HG03460 (cell line): Measurements from ENCODE around the gene SLC4A9.
"Not testable (repeated sequence)": the region's sequence is repeated elsewhere in the genome, so short reads cannot be mapped to it uniquely, and the experiment has no call there.

Experiments used
- ATAC-seq: cut with Tn5 transposase; IDR thresholded peaks from one replicate; pipeline ENCODE4 v1.9.1; 2021; ENCODE audit not compliant: unreplicated experiment

Gene SLC4A9

DNA sequence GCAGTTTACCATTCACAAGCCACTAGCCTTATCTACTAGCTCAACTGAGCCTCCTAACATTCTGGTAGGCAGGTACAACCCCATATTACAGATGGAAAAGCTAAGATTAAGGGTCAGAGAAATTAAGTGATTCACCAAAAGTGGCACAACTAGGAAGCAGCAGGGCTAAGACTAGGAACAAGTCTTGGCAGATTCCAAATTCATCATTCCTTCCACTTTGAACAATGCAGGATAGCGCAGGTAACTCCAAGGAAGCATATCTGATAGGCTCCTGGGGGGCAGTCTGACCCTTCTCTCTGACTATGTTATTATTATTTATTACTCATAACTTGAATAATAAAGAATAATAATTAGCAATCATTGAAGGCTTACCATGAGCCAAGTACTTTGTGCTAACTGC lies 22.1 kb upstream of the SLC4A9 start:
- no peak for ATAC-seq

GRCh38 chr5:140338336-140338735 lies 21.7 kb upstream of the SLC4A9 start:
- ATAC-seq, result no peak

- ATAC-seq, result no peak
Observed at GRCh38 chr5:140338908-140339307, 21.1 kb upstream of the SLC4A9 start.

DNA sequence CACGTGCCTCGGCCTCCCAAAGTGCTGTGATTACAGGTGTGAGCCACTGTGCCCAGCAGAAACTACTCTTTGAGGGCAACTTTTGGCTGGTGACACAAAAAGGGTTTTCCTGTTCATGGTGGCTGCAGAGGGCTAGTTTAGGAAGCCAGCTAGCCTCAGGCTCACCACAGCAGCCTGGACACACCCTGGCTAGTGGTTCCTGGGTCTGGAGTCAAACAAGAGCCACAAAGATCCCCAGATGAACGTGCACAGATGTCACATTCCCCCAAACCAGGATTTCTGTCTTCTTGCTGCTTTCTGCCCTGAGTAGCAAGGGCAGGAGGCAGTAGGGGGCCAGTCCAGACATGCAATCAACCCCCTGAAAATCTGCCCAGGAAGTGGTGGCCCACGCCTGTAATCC lies 20.4 kb upstream of the SLC4A9 start:
- no peak for ATAC-seq

GRCh38 chr5:140340605-140341121 lies 19.3 kb upstream of the SLC4A9 start:
- ATAC-seq, result no peak

GRCh38 chr5:140341591-140341990 lies 18.4 kb upstream of the SLC4A9 start:
- ATAC-seq, result no peak

DNA sequence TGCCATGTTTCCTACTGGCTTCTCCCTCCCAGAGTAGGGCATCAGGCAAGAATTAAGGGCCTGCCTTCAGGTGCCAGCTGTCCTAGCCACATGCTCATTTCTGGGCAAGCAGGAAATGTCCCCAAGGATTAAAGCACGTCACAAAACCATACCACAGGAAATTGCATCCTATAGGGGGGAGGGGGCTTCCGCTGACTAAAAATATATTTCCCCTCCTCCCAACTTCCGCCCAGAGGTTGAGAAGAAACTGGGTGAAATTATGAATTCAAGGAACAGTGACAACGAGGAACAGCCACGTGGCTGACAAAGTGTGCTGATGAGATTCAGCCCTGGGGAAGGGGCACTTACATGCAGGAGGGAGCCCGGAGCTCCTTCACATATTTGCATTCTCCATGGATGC lies 17.7 kb upstream of the SLC4A9 start:
- no peak for ATAC-seq

- no peak for ATAC-seq
Observed at GRCh38 chr5:140342896-140343295, 17.1 kb upstream of the SLC4A9 start.

GRCh38 chr5:140343849-140344248 lies 16.1 kb upstream of the SLC4A9 start:
- not testable (repeated sequence) for ATAC-seq

DNA sequence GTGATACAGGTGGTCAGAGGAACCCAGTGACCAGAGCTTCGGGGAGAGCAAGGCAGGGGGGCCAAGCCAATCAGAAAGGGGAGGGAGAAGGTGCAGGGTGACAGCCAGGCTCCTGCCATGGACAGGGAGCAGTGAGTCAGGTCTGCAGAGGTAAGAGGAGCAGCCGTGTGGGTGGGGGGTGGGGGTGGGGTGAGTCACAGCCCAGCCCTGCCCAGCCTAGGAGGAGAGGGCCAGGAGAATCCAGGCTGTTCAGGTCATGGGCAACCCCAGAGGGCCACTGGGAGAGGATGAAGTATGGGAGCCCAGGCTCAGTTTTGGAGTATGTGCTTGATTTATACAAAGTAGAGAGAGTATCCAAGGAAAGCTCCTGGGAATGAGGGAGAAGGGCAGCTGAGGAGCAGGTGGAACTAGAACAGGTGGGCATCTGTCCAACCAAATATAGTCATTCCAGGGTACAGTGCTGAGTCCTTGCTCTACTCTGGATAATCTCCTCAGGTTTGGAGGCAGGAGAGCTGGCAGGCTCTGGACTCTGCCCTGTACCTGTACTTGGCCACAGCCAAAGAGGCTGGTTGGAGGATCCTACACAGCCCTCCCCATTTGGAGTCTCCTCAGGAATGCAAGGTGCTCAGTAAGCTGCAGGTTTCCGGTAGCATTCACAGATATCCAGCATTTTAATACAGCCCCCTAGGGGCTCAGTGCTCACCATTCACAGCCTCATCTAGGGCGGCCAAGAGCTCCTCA lies 15.1 kb upstream of the SLC4A9 start:
- no peak for ATAC-seq

DNA sequence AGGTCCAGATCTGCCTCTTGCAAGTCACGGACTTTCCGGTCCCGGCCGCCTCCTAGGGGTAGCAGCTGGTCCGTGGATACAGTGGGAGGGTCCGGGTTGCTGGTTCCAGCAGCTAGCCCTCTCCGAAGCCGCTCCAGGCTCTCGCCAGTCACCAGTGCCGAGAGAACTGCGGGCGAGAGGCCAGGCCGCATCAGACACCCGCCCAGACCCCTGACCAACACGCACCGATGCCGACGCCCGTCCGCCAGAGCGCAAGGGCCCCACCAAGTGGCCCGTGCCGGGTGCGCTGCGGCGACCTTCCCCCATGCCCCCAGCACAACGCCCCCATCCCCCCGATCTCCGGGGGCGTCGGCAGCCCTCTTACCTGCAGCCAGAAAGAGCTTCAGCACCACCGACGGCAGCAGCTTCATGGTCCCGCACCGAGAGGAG lies 14.1 kb upstream of the SLC4A9 start:
- ATAC-seq, result peak; percentile 18

DNA sequence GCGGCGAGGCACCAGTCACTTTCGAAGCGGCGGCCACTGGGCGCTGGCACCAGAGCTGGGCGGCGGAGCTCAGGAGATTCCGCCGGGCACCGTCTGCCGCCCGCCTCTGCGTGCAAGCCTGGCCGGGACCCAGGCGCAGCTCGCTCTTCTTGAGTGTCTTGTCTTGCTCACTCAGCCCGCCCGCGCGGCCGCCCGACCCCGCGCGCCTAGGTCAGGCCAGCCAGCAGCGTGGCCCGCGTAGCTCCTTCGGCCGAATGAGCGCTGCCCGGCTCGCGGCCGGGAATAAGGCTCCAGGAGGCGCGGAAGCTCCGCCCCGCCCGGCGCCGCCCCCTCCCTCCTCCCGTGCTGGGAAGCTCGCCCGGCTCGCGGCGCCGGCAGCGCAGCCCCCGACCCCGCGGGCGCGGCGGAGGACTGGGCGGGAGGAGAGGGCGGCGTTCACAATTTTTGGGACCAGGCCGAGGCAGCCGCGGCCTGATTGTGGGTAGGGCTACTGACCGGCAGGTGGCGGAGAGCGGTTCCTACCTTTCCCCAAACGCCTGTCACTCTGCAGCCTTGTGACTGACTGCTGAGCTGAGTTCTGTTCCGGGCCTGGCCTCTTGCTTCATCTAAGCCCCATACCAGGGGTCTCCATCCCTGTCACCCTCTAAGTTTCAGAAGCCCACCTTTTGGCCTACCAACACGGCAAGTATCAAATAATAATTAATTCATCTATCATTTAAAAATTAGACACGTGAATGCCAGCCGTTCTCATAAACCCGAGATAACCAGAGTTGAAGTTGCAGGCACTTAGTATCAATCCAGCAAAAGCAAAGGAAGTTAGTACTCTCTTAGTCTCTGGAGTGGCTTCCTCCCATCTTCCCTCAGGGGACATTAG lies 13.4 kb upstream of the SLC4A9 start, which contains the start of gene HBEGF:
Gene HBEGF (minus strand): TSS at position 256 of the 874 bp plus-strand sequence. CDS start 275 bp downstream, outside the sequence.
- ATAC-seq, result peak; percentile 72

GRCh38 chr5:140347360-140347759 lies 12.6 kb upstream of the SLC4A9 start:
- no peak for ATAC-seq

- no peak for ATAC-seq
Observed at GRCh38 chr5:140348104-140348503, 11.9 kb upstream of the SLC4A9 start.

DNA sequence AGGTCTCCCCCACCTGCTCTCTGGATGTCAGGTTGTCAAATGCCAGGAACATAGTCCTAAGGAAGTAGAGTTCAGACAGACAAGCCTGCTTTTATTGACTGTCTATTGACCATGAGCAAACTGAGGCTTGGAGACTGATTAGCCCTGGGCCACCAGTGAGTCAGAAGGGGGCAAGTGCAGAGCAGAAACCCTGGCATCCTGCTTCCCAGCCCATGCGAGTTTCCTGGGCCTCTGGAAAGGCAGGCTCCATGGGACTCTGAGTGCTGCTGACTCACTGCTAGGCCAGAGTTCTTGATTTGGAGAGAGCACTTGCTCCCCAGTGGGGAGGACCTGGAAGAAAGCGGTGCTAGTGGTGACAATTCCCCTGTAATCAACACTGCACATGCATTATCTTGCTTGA lies 10.8 kb upstream of the SLC4A9 start:
- no peak for ATAC-seq

DNA sequence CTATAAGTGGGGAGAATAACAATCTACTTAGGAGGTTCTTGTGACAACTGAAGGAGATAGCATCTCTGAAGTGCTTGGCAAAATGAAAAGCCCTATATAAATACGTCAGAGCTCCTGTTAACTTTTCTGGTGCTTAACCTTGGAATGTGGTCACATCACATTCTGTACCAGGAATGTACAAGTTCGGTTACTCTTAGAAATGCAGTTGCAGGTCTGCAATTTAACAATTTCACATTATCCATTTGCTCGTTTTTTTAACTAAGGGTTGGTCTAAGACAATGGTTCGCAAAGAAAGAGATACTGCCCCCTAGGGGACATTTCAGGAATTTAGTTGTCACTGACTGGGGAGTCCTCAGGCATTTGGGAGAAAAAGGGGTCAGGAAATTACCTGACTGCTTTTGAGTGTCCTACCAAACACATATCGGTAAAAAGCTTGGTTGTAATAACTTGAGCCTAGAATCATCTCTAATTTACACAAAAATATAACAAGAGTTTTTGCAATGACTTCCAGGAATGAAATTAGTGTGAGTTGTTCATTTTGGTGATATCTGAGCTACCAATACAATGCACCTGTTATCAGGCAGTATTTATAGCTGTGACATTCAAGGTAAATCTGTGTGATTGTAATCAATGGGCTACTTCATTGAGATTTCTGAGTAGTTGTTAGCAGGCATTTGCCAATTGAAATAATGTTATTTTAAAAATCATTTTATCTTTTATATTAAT lies 8.2 kb upstream of the SLC4A9 start:
- ATAC-seq, result peak; percentile 58

DNA sequence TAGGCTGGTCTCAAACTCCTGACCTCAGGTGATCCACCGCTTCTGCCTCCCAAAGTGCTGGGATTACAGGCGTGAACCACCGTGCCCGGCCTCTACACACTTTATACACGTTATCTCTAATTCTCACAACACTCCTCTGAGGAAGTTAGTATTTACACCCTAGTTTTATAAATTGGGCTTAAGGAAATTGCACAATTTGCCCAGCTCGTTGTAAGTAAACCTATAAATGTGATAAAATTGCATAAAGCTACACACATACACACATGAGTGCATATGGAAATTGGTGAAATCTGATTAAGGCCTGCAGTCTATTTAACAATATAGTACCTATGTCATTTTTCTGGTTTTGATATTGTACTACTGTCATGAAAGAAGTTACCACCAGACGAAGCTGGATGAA lies 4.4 kb upstream of the SLC4A9 start:
- ATAC-seq, result no peak

DNA sequence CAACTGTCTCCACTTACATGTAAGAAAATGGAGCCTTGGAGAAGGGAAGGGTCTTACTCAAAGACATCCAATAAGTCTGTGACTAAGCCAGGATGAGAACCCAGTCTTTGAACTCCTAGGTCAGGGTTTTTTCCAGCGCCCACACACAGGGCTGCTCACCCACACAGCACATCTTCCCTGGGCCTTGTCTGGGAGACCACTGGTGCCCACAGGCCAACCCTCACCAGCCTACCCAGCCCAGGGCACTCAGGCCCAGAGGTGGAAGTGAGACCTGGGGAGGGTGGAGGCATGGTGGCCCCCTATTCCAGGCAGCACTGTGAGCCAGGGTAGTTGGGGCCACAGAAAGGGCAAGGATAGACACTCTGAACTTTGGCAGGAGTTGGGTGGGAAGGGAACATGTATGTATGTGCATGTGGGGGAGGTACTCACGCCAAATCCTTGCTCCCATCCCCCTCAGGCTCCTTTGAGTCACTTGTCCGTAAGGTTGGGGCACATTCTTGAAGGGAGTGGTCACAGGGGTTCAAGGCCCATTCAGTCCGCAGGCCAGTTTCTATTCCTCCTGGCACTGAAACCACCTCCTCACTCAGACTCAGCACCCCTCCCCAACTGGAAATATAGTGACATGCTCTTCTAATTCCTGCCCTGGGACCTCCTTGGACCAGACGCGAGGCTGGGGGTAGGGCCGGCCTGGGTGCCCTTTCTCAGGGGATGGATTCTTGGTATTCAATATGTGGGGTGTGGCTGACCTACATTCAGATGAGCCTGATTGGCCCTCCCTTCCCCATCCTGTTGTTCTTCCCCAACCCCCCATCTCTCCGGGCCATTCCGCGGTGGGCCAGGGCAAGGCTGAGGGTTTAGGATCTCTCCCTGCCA lies 2.9 kb upstream of the SLC4A9 start:
- ATAC-seq, result peak; percentile 18

- ATAC-seq, result peak; percentile 93
Observed at GRCh38 chr5:140357726-140358093, 2.3 kb upstream of the SLC4A9 start.

- ATAC-seq, result no peak
Observed at GRCh38 chr5:140358738-140359310, 1.2 kb upstream of the SLC4A9 start.
